ENCODE data around the gene ITPKB.

DNA sequence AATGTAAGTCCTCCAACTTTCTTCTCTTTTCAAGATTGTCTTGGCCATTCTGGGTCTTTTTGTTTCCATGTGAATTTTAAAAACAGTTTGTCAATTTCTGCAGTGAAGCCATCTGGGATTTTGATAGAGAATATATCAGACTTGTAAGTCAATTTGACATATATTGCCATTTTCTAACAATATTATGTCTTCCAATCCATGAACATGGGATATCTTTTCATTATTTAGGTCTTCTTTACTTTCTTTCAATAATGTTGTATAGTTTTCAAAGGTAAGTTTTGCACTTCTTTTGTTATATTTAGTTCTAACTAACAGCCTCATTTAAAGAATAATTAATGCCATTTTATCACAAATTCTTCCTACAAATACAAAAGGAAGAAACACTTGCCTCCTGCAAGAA lies 117.1 kb downstream of the ITPKB start:
- TF ChIP-seq, protein P1, sequence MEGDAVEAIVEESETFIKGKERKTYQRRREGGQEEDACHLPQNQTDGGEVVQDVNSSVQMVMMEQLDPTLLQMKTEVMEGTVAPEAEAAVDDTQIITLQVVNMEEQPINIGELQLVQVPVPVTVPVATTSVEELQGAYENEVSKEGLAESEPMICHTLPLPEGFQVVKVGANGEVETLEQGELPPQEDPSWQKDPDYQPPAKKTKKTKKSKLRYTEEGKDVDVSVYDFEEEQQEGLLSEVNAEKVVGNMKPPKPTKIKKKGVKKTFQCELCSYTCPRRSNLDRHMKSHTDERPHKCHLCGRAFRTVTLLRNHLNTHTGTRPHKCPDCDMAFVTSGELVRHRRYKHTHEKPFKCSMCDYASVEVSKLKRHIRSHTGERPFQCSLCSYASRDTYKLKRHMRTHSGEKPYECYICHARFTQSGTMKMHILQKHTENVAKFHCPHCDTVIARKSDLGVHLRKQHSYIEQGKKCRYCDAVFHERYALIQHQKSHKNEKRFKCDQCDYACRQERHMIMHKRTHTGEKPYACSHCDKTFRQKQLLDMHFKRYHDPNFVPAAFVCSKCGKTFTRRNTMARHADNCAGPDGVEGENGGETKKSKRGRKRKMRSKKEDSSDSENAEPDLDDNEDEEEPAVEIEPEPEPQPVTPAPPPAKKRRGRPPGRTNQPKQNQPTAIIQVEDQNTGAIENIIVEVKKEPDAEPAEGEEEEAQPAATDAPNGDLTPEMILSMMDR (IDR thresholded peaks at IDR 0.05; ENCODE audit: insufficient read depth, low read length): no peak
- TF ChIP-seq GABPA (IDR thresholded peaks at IDR 0.05; ENCODE audit: low read depth): no peak
- no peak for TF ChIP-seq POLR2AphosphoS5 (IDR thresholded peaks at IDR 0.05; ENCODE audit: low read depth)
